ENCODE data around the gene NHERF2. TPM values are rescaled to one million over a fixed set of nuclear protein-coding genes. Genes with fewer than 3 reads are reported as not detected.

Gene NHERF2
- total RNA-seq = 2.2 and 2.5 TPM in 2 replicates

DNA sequence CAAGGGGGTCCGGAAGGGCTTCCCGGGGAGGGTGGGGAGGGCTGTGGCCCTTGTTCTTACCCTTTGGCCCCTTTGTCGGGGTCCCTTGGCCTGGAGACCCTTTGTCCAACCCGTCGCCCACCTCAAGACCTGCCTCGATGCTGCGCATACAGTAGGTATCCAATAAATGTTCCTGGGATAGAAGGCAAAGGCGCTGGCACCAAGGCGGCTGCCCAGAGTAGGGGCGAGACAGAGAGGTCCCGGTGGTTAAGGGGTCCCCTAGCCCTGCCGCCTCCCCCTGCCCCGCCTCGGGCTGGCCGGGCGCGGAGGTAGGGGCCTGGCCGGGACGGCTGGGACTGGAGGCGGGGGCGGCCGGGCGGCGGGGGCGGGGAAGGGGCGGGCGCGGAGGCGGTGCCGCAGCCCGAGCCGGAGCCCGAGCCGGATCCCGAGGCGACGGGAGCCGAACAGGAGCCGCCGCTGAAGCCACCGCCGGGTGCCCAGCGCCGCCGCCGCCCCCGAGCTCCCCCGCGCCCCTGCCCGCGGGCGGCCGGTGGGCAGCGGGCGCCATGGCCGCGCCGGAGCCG is at the start of gene NHERF2:
NHERF2 (plus strand) TSS at position 442 of the 563 bp plus-strand sequence; CDS start at position 546, 104 bp downstream.
- intact Hi-C loops (cut with micrococcal nuclease) = loop anchor here (10.0 kb wide), 1 partner anchor 238 kb away; the partner anchor contains the start of gene RNPS1
- peak within 1 kb of the TSS; percentile 61 for H3K4me3 Mint-ChIP-seq
- H3K36me3 Mint-ChIP-seq (ENCODE audit: low read depth) = no peaks in the 10 kb centered on the region
- peak; percentile 20 for DNase-seq (ENCODE audit: low spot score)
- peaks cover 25% of the 10 kb centered on the region for H3K27me3 Mint-ChIP-seq (ENCODE audit: insufficient read depth)
- H3K4me1 Mint-ChIP-seq (ENCODE audit: low read depth) = peaks cover 12% of the 10 kb centered on the region
- no peak within 1 kb of the TSS for H3K27ac Mint-ChIP-seq
- no peaks in the 10 kb centered on the region for H3K9me3 Mint-ChIP-seq

DNA sequence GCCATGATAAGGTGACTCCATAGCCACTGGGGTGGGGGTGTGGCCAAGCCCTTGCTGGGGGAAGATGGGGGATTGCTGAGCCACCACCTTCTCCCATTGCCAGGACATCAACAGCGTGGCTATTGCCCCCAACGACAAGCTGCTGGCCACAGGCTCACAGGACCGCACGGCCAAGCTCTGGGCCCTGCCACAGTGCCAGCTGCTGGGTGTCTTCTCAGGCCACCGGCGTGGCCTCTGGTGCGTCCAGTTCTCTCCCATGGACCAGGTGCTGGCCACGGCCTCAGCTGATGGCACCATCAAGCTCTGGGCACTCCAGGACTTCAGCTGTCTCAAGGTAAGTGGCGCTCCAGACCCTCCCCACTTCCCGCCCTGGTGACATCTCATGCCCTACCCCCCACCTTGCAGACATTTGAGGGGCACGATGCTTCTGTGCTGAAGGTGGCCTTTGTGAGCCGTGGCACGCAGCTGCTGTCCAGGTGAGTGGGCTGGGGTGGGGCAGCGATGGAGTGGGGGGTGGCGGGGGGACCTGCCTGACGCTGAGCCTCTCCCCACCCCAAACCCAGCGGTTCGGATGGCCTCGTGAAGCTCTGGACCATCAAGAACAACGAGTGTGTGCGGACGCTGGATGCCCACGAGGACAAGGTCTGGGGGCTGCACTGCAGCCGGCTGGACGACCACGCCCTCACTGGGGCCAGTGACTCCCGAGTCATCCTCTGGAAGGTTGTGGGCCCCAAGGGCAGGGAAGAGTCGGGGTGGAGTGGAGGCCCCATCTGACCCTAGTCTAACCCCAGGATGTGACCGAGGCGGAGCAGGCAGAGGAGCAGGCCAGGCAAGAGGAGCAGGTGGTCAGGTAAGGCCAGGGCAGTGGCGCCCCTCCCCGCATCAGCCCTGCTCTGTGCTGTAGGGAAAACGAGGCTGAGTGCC is 49.5 kb upstream of the NHERF2 start:
- Mint-ChIP-seq H3K27me3 (ENCODE audit: insufficient read depth) (peaks cover 18% of the 10 kb centered on the region), H3K4me1 (ENCODE audit: low read depth) (peaks cover 7% of the 10 kb centered on the region), H3K27ac (no peak overlapping the region), H3K9me3 (no peaks in the 10 kb centered on the region), H3K4me3 (no peak overlapping the region), H3K36me3 (ENCODE audit: low read depth) (peaks cover 18% of the 10 kb centered on the region)
- intact Hi-C loops (cut with micrococcal nuclease) = no loop called here
- no peak for DNase-seq (ENCODE audit: low spot score)

DNA sequence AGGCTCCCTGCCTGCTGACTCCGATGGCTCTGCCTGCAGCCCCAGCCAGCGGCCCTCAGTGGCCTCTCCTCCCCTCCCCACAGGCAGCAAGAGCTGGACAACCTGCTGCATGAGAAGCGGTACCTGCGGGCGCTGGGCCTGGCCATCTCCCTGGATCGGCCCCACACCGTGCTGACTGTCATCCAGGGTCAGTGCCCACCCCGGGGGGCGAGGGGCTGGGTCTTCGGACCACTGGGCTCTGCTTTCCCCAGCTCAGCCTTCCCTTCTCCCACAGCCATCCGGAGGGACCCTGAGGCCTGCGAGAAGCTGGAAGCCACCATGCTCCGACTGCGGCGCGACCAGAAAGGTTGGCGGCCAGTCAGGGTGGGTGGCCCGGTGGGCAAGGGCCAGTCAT is 48.8 kb upstream of the NHERF2 start:
- Mint-ChIP-seq H3K4me1 (ENCODE audit: low read depth) (peaks cover 3% of the 10 kb centered on the region), H3K4me3 (no peak overlapping the region), H3K9me3 (no peaks in the 10 kb centered on the region), H3K27me3 (ENCODE audit: insufficient read depth) (peaks cover 25% of the 10 kb centered on the region), H3K27ac (no peak overlapping the region), H3K36me3 (ENCODE audit: low read depth) (peaks cover 14% of the 10 kb centered on the region)
- DNase-seq (ENCODE audit: low spot score) = no peak
- intact Hi-C loops (cut with micrococcal nuclease) = no loop called here

DNA sequence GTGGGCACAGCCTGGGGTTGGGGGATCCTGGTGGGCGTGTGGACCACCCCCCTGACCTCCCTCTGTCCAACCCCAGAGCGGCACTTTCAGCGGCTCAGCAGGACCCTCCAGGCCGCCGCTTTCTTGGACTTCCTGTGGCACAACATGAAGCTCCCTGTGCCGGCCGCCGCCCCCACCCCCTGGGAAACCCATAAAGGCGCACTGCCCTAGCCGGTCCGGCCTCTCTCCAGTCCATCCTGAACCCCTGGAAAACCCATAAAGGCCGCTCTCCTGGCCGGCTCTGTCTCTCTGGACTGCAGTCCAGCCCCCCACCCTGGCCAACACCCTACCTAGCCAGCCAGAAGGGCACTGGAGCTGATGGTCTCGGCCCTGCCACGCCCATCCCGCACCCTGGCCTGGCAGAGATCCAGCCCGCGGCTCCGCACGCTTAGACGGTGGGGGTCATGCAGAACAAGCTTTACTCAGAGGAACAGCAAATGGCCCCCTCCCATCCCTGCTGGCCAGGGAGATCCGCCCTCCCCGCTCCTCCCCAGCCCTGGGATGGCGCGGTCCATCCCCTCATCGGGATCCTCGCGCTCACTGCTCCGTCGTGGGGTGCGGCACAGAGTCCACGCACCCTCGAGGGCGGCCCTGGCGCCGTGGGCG is 48.1 kb upstream of the NHERF2 start:
- intact Hi-C loops (cut with micrococcal nuclease) = no loop called here
- H3K36me3 Mint-ChIP-seq (ENCODE audit: low read depth) = peaks cover 12% of the 10 kb centered on the region
- H3K4me3 Mint-ChIP-seq = no peak overlapping the region
- H3K27ac Mint-ChIP-seq = no peak overlapping the region
- no peak for DNase-seq (ENCODE audit: low spot score)
- H3K27me3 Mint-ChIP-seq (ENCODE audit: insufficient read depth) = peaks cover 29% of the 10 kb centered on the region
- H3K4me1 Mint-ChIP-seq (ENCODE audit: low read depth) = no peaks in the 10 kb centered on the region
- no peaks in the 10 kb centered on the region for H3K9me3 Mint-ChIP-seq

DNA sequence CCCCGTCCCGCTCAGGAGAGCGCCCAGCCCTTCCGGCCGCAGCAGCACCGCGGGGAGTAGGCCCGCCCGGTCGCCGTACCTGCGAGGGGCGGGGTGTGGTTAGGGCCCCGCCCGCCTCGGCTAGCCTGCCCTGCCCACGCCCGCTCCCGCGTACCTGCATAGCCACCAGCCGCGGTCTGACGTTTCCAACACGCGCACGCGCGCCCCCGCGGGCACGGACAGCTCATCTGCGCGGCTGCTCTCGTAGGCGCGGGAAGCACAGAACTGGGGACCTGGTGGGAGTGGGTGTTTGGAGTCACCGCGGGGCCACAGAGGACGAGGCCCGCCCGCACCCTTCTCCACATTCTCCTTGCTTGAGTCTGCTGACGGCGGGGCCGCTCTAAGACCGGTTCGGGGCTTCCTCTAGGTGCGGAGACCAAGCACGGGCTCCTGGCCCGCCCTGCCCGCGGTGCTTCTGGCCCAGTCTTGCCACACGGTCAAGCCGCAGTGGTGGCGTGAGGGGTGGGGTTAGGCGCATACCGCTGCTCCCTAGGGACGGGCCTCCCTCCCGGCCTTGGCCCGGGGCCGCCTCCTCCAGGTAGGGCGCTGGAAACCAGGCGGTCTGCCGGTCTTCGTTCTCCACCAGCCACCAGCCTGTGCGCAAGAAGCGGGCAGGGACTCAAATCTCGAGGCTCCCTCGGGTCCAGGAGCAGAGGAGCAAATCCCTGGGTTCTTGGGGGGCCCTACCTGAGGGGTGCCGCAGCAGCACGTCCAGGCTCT is 47.3 kb upstream of the NHERF2 start:
- no peak overlapping the region for H3K4me3 Mint-ChIP-seq
- H3K9me3 Mint-ChIP-seq = no peaks in the 10 kb centered on the region
- H3K27me3 Mint-ChIP-seq (ENCODE audit: insufficient read depth) = peaks cover 29% of the 10 kb centered on the region
- H3K36me3 Mint-ChIP-seq (ENCODE audit: low read depth) = peaks cover 12% of the 10 kb centered on the region
- H3K27ac Mint-ChIP-seq = no peak overlapping the region
- no peak for DNase-seq (ENCODE audit: low spot score)
- no peaks in the 10 kb centered on the region for H3K4me1 Mint-ChIP-seq (ENCODE audit: low read depth)
- intact Hi-C loops (cut with micrococcal nuclease) = loop anchor here (5.0 kb wide), 1 partner anchor 43 kb away; no protein-coding TSS in a partner anchor

DNA sequence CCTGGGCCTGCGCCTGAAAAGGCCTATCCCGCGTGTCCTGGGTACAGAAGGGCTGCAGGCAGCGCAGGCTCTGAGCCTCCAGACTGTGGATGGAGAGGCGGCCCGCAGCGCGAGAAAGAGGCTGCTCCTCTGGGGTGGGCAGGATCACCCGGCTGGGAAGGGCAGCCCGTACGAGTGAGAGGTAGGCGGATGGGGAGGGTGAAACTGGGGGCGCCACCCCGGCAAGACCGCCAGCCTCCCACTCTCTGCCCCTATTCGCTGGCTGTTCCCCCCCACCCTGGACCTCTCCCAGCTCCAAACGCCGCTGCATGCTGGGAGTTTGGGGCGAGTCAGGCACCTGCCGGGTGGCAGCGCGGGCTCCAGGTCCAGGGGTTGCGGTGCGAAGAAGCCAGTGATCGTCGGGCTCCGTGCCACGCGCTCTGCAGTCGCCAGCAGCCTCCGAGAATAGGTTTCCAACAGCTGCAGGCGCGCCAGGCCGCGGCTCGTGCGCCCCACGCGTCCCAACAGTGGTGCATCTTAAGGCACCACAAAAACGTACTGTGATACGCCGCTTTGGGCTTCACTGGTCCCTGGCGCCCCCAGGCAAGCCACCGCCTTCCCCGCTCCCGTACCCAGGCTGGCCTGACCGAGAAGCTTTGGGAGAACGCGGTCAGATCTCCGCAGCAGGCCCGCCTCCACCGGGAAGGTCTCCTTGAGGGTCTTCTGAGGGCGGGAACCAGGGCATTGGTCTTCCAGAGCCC is 46.5 kb upstream of the NHERF2 start:
- peaks cover 29% of the 10 kb centered on the region for H3K27me3 Mint-ChIP-seq (ENCODE audit: insufficient read depth)
- no peaks in the 10 kb centered on the region for H3K4me1 Mint-ChIP-seq (ENCODE audit: low read depth)
- peaks cover 11% of the 10 kb centered on the region for H3K36me3 Mint-ChIP-seq (ENCODE audit: low read depth)
- DNase-seq (ENCODE audit: low spot score) = no peak
- H3K4me3 Mint-ChIP-seq = no peak overlapping the region
- H3K9me3 Mint-ChIP-seq = no peaks in the 10 kb centered on the region
- intact Hi-C loops (cut with micrococcal nuclease) = loop anchor here (5.0 kb wide), 1 partner anchor 42 kb away; no protein-coding TSS in a partner anchor
- H3K27ac Mint-ChIP-seq = no peak overlapping the region

DNA sequence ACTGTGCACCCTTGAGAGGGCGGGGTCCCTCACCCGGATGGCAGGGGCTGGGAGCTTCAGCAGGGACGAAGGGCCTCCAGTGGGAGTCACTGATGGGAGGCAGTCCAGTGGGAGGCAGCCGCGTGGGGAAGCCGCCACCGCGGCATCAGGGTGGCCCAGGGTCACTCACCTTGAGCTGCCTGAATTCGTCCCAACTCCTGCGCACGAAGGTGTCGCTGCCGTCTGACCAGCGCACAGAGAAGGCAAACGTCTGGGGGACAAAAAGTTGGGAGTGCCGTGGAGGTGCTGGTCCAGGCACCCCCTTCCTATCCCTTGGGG is 46.0 kb upstream of the NHERF2 start:
- DNase-seq (ENCODE audit: low spot score) = no peak
- Mint-ChIP-seq H3K4me1 (ENCODE audit: low read depth) (no peaks in the 10 kb centered on the region), H3K27me3 (ENCODE audit: insufficient read depth) (peaks cover 29% of the 10 kb centered on the region), H3K36me3 (ENCODE audit: low read depth) (peaks cover 13% of the 10 kb centered on the region), H3K9me3 (no peaks in the 10 kb centered on the region), H3K27ac (no peak overlapping the region), H3K4me3 (no peak overlapping the region)
- intact Hi-C loops (cut with micrococcal nuclease) = loop anchor here (5.0 kb wide), 1 partner anchor 42 kb away; no protein-coding TSS in a partner anchor

DNA sequence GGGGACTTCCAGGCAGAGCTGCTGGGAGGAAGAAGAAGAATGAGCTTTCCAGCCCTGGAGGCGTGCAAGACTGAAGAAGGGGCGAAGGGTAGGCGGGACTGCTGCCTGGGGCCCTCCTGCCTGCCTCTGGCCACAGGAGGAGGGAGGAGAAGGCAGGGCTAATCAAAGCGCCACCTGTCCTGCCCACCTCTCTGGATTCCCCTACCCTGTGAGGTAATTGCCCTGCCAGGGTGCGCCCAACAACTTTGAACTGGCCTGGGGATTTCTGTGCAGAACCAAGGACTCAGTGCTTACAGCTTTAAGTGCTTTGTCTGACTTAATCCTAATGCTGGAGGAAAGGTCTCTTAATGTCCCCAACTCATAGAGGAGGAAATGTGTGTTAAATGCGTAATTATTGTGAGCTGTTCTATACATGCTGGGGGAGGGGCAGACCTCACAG is 45.3 kb upstream of the NHERF2 start, which contains the start of gene NOXO1:
NOXO1 (minus strand) TSS at position 72 of the 439 bp plus-strand sequence. CDS start 290 bp downstream, outside the sequence.
- DNase-seq (ENCODE audit: low spot score) = no peak
- Mint-ChIP-seq H3K36me3 (ENCODE audit: low read depth) (peaks cover 10% of the 10 kb centered on the region), H3K9me3 (no peaks in the 10 kb centered on the region), H3K27me3 (ENCODE audit: insufficient read depth) (peaks cover 29% of the 10 kb centered on the region), H3K4me3 (peak within 1 kb of the TSS; percentile 77), H3K27ac (no peak within 1 kb of the TSS), H3K4me1 (ENCODE audit: low read depth) (no peaks in the 10 kb centered on the region)
- intact Hi-C loops (cut with micrococcal nuclease) = loop anchor here (5.0 kb wide), 1 partner anchor 41 kb away; no protein-coding TSS in a partner anchor

DNA sequence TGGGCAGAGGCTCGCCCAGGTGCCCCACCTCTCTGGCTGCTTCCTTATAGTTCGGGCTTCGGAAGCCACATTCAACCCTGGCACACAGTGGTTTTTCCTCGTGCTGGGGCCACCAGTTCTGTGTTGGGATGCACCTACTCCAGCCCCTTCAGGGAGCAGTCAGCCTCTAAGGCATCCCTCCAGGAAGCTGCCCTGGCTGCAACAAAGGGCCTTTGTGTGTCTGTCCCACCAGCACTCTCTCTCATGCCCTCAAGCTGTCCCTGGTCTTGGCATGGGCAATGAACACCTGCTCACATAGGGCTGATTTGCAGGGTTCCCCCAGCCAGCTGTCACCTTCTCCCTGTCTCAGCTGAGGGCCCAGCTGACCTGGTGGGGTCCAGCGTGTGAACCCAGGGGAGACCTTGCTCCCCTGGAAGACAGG is 44.7 kb upstream of the NHERF2 start:
- Mint-ChIP-seq H3K4me1 (ENCODE audit: low read depth) (no peaks in the 10 kb centered on the region), H3K9me3 (no peaks in the 10 kb centered on the region), H3K4me3 (no peak overlapping the region), H3K27me3 (ENCODE audit: insufficient read depth) (peaks cover 29% of the 10 kb centered on the region), H3K36me3 (ENCODE audit: low read depth) (peaks cover 15% of the 10 kb centered on the region), H3K27ac (no peak overlapping the region)
- no peak for DNase-seq (ENCODE audit: low spot score)
- intact Hi-C loops (cut with micrococcal nuclease) = loop anchor here (5.0 kb wide), 1 partner anchor 40 kb away; no protein-coding TSS in a partner anchor

DNA sequence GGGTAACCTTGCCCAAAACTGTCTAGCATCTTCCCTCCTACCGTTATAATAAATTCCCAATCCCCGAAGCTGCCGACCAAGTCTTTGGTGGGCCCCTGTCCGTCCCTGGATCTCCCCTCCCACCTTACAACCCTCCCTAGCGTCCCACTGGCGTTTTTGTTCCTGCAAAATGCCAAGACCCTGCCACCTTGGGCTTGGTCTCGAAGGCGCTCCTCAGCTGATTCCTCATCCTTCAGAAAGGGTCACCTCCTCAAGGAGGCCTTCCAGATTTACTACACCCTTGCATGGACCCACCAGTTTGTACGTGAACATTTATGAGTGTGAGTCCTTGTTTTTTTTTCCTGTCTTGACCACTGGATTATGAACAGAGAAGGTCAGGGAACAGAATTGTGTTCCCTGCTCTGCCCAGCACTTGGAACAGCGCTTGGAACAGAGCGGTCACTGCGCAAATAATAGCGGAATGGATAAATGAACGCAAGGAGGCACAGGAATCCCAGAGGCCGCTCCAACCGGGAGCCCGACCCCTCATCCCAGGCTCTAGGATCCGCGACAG is 43.6 kb upstream of the NHERF2 start:
- no peaks in the 10 kb centered on the region for H3K9me3 Mint-ChIP-seq
- intact Hi-C loops (cut with micrococcal nuclease) = loop anchor here (5.0 kb wide), 1 partner anchor 39 kb away; no protein-coding TSS in a partner anchor
- peak overlapping the region; percentile 77 for H3K4me3 Mint-ChIP-seq
- peak overlapping the region; percentile 21 for H3K27ac Mint-ChIP-seq
- H3K4me1 Mint-ChIP-seq (ENCODE audit: low read depth) = no peaks in the 10 kb centered on the region
- H3K36me3 Mint-ChIP-seq (ENCODE audit: low read depth) = peaks cover 12% of the 10 kb centered on the region
- DNase-seq (ENCODE audit: low spot score) = no peak
- H3K27me3 Mint-ChIP-seq (ENCODE audit: insufficient read depth) = peaks cover 29% of the 10 kb centered on the region

DNA sequence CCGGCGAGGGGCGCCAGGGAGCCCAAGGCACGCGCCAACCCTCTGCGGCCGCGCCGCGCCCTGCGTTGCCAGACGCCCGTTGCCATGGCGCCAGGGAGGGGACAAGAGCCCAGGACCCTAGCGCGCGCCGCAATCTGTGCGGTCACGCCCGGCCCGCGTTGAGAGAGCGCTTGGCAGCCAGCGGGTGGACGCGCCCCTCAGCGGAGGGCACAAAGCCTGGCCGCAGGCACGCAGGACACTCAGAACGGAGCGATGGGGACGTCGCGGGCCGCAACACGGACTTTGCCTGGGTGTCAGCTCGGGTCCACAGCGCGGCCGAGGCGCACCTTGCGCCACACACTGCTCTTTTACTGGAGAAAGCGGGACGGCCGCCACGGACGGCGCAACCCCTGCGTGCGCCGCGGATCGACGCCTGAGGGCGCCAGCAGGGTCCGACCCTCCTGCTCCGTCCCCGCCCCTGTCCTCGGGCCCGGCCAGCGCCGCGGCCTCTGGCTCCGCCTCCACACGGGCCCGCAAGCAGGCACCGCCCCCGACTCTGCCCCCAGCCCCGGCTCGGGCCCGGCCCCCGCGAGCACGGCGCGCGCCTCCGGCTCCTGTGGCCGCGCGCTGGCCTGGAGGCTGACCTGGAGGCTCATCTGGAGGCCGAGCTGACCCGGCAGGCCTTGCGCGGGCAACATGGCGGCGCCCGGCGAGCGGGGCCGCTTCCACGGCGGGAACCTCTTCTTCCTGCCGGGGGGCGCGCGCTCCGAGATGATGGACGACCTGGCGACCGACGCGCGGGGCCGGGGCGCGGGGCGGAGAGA is 43.0 kb upstream of the NHERF2 start, which contains the start of gene GFER:
GFER (plus strand) TSS at position 650 of the 803 bp plus-strand sequence; CDS start at position 676, 26 bp downstream.
- peaks cover 32% of the 10 kb centered on the region for H3K27me3 Mint-ChIP-seq (ENCODE audit: insufficient read depth)
- H3K4me1 Mint-ChIP-seq (ENCODE audit: low read depth) = peaks cover 4% of the 10 kb centered on the region
- H3K9me3 Mint-ChIP-seq = no peaks in the 10 kb centered on the region
- peak within 1 kb of the TSS; percentile 29 for H3K27ac Mint-ChIP-seq
- H3K4me3 Mint-ChIP-seq = peak within 1 kb of the TSS; percentile 84
- peak; percentile 80 for DNase-seq (ENCODE audit: low spot score)
- H3K36me3 Mint-ChIP-seq (ENCODE audit: low read depth) = peaks cover 14% of the 10 kb centered on the region
- intact Hi-C loops (cut with micrococcal nuclease) = loop anchor here (1.0 to 5.0 kb wide), 4 partner anchors 9 to 39 kb away; partner anchors contain the start of genes NDUFB10 and TBL3
